Suprapubic skin (tissue), 4 donors: Measurements from ENCODE around the gene EFTUD2.
"Not testable (repeated sequence)": the region's sequence is repeated elsewhere in the genome, so short reads cannot be mapped to it uniquely, and the experiment has no call there.

Experiments used
- POLR2A ChIP-seq, 2 donors: fragments of 450-650 bp; IDR thresholded peaks; one replicate each; pipeline ENCODE4 v1.6.1; 2017; ENCODE audit warnings: antibody characterized with exemption in 2 of 2, mild to moderate bottlenecking in 2 of 2, moderate library complexity in 2 of 2
- POLR2AphosphoS5 ChIP-seq, 3 donors: sonication (generic); formaldehyde crosslinking; IDR thresholded peaks; one replicate each; pipeline ENCODE4 v1.6.1; 2017; ENCODE audit warnings: antibody characterized with exemption in 3 of 3
- TF ChIP-seq, protein P1 (sequence below), 2 donors: fragments of 200-600 bp in 1 of 2; fragments of 450-650 bp in 1 of 2; sonication (generic) in 1 of 2; IDR thresholded peaks; one replicate each; pipeline ENCODE4 v1.5.1; 2016 to 2019; ENCODE audit warnings: antibody characterized with exemption in 2 of 2, mild to moderate bottlenecking in 1 of 2, moderate library complexity in 1 of 2

GRCh38 chr17:44945652-44946051 lies 46.4 kb upstream of the EFTUD2 start:
- TF ChIP-seq, protein P1, sequence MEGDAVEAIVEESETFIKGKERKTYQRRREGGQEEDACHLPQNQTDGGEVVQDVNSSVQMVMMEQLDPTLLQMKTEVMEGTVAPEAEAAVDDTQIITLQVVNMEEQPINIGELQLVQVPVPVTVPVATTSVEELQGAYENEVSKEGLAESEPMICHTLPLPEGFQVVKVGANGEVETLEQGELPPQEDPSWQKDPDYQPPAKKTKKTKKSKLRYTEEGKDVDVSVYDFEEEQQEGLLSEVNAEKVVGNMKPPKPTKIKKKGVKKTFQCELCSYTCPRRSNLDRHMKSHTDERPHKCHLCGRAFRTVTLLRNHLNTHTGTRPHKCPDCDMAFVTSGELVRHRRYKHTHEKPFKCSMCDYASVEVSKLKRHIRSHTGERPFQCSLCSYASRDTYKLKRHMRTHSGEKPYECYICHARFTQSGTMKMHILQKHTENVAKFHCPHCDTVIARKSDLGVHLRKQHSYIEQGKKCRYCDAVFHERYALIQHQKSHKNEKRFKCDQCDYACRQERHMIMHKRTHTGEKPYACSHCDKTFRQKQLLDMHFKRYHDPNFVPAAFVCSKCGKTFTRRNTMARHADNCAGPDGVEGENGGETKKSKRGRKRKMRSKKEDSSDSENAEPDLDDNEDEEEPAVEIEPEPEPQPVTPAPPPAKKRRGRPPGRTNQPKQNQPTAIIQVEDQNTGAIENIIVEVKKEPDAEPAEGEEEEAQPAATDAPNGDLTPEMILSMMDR (IDR thresholded peaks at IDR 0.05) = not testable (repeated sequence)
- TF ChIP-seq POLR2AphosphoS5, POLR2A (IDR thresholded peaks at IDR 0.05): not testable (repeated sequence)
